ENCODE results near the gene RBM6.
A peak's percentile ranks its signal among the peaks of the same experiment; 100 is the strongest.
"Not testable (repeated sequence)": the region's sequence is repeated elsewhere in the genome, so short reads cannot be mapped to it uniquely, and the experiment has no call there.

Gene RBM6

GRCh38 chr3:49984394-49984793, 44.4 kb downstream of the RBM6 start:
- DNase-seq: no peak

- DNase-seq: peak; percentile 77
Measured at GRCh38 chr3:49992326-49992725, 52.4 kb downstream of the RBM6 start.

- no peak for DNase-seq
Measured at GRCh38 chr3:49994476-49994875, 54.5 kb downstream of the RBM6 start.

GRCh38 chr3:49996016-49996415, 56.1 kb downstream of the RBM6 start:
- DNase-seq: no peak

GRCh38 chr3:49997862-49998261, 57.9 kb downstream of the RBM6 start:
- DNase-seq: no peak

GRCh38 chr3:49998326-49998725, 58.4 kb downstream of the RBM6 start:
- DNase-seq: no peak

GRCh38 chr3:50001511-50001910, 61.6 kb downstream of the RBM6 start:
- no peak for DNase-seq

DNA sequence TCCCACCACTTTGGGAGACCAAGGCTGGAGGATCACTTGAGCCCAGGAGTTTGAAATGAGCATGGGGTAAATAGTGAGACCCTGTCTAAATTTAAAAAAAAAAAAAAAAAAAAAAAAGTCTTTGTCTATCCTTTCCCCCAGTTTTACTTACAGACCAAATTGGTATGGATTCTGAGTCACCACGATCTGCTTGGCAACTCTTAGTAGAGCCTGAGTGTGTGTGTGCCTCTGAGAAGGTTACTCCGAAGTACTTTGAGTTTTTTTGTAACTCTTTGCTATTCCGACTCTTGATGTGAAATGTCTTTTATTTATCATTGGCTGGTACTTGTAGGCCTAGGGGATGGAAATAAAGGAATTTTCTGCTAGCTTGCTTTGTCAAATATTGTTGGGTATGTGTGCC, 63.3 kb downstream of the RBM6 start:
- no peak for DNase-seq

DNA sequence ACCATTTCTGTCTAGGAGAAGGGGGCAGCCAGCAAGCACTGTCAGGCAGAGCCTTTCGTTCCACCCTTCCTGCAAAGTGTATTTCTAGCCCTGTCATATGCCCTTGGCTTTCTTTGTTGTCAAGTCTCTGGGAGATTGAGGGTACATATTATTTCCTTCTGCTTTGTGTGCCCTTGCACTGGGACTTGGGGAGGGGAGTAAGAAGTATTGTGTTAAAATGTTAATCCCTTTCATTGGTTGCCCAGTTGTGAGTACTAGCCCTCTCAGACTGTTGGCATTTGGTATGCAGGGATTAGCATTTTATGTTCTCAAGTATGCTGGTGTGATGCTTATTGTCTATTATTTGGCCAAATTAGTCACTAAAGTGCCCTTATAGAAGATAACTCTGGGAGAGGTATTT, 63.9 kb downstream of the RBM6 start:
- DNase-seq: no peak

DNA sequence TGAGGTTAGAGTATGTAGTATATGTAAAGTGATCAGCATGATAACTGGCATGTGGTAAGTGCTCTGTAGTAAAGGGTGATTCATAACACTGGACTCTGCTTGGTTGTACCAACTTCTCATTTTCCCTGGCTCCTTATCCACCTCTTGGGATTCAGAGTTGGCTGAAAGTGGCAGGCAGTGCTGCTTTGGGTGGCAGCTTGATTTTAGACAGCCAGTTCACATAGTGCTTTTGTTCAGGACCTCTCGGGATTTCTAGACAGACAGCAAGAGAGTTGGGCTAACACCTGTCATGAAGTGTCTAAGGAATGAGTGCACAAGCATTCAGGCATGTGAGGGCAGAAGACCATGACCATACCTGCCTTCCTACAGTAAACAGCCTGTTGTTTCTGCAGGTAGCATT, 69.0 kb downstream of the RBM6 start:
- no peak for DNase-seq

DNA sequence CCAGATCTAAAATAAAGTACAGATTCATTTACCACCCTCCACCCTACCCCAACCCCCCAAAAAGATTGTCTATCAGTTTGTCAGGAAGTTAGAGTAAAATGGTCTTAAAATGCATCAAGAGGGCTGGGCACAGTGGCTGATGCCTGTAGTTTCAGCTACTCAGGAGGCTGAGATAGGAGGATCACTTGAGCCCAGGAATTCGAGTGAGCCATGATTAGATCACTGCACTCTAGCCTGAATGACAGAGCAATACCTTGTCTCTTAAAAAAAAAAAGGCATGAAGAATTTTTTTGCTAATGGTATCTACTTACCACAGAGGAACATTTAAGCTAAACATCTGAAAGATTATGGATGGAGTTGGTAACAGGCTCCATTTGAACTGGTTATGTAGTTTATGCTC, 71.0 kb downstream of the RBM6 start:
- no peak for DNase-seq

DNA sequence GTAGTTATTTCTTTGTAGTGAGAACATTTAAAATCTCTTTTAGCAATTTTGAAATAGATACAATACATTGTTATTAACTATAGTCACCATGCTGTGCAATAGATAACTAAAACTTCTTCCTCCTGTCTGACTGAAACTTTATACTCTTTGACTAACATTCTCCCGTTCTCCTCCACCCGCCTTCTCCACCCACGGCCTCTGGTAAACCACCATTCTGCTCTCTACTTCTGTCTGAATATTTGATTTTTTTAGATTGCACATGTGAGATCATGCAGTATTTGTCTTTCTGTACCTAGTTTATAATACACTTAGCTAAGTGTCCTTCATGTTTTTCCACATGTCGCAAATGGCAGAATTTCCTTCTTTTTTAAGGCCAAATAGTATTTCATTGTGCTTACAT, 76.0 kb downstream of the RBM6 start:
- DNase-seq: no peak

DNA sequence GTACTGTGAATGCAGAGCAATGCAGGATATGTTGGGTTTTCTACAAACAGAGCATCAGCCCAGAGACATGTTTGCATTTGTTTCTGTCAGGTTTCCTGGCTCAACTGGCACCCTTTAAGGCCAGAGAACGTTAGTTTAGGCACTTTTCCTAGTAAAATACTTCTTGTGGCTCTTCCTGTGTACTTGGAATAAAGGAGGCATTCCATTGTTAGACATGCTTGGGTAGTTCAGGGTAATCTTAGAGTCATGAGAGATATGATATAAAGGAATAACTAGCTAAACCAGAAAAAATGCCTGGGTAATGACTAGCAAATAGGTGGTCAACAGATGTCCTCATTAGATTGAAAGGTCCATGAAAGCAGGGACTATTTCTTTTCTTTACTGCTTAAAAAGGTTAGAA, 88.4 kb downstream of the RBM6 start:
- DNase-seq: no peak

GRCh38 chr3:50031201-50031600, 91.3 kb downstream of the RBM6 start:
- not testable (repeated sequence) for DNase-seq

- no peak for DNase-seq
Measured at GRCh38 chr3:50044976-50045375, 105.0 kb downstream of the RBM6 start.

DNA sequence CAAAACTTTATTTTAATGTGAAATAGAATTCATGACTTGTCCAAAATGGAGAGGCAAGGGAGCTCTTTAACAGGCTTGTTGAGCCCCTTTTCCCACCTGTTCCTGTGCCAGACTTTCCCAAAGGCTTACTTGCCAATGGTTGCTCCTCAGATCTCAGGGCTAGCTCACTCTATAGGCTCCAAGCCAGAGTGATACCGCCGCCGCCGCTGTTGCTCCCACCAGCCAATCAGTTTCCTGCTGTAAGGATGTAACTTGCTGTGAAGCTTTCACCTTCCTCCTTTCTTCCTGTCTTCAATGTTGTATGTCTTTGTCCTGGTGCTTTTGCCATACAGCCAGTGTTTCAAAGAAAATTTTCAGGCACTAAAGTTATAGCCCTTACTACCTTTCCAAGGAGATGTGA, 107.5 kb downstream of the RBM6 start:
- DNase-seq: no peak

GRCh38 chr3:50050361-50050760, 110.4 kb downstream of the RBM6 start:
- DNase-seq: peak; percentile 96

DNA sequence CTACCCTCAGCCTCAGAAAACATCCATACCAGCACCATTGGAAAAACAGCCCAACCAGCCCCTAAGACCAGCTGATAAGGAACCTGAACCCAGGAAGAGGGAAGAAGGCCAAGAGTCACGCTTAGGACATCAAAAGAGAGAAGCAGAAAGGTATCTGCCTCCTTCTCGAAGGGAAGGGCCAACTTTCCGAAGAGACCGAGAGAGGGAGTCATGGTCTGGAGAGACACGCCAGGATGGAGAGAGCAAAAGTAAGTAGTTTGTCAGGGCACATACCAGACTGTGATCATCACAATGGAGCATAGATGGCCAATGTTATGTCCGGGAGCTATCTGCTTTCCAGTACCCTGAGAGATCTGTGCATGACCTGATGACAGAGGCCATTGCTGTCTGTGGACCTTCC, 117.8 kb downstream of the RBM6 start:
- no peak for DNase-seq

DNA sequence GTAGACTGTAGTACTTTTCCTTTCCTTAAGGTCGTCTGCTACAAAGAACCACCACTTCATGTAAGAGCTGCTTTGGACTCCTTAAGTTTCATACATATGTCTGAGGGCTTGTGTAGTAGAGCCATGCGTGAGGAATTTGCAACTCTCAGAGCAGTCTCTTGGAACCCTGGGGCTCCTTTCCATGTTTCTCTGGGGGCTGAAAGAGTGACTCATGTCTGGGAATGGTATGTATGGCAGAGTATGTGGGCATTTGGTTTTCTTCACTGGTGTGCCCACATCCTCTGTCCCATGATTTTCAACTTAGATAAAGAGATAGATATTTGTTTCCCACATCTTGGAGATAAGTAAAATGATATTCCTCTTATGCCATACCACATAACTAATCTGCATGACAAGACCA, 128.2 kb downstream of the RBM6 start:
- no peak for DNase-seq

DNA sequence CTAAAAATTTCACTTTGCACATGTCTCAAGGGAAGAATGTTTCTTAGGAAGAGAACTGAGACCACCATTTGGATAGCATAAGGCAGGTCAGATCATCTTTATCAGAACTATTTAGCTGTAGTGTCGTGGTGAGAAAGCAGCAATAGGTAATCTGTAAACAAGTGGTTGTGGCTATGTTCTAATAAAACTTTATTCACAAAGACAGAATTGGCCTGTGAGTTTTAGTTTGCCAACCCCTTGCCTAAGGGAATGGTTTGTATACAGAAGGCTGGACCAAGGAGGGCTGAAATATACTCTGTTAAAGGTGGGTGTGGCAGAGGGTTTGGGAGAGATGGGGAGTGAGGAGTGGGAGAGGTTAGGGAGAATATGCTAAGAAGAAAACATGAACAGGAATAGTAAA, 138.1 kb downstream of the RBM6 start:
- DNase-seq: no peak

DNA sequence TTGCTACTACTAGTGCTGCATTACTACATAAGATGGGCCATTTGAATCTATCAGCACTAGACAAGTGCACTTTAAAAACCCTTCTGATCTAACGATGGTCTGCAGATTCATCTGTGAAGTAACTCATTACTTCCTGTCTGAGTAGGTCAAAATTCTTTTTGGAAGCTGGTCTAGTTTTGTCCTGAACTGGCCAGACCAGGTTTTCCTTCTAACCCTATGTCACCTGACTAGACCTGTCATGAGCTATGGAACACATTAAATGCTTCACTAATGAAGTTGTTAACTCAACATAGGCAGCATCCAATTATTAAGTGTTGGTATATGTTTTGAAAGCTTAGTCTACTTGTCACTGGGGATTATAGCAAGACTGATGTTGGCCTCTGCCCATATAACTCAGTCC, 138.7 kb downstream of the RBM6 start:
- no peak for DNase-seq

DNA sequence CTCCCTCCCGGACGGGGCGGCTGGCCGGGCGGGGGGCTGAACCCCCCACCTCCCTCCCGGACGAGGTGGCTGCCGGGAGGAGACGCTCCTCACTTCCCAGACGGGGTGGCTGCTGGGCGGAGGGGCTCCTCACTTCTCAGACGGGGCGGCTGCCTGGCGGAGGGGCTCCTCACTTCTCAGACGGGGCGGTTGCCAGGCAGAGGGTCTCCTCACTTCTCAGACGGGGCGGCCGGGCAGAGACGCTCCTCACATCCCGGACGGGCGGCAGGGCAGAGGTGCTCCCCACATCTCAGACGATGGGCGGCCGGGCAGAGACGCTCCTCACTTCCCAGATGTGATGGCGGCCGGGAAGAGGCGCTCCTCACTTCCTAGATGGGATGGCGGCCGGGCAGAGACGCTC, 145.0 kb downstream of the RBM6 start:
- DNase-seq: not testable (repeated sequence)

GRCh38 chr3:50088725-50089608, 149.0 kb downstream of the RBM6 start, which contains the start of gene RBM5:
TSS of gene RBM5 (plus strand) at chr3:50088919. CDS start at chr3:50090435, 1,516 bp downstream.
- DNase-seq: peak; percentile 81

GRCh38 chr3:50089609-50089945, 149.6 kb downstream of the RBM6 start:
- DNase-seq: no peak

GRCh38 chr3:50090984-50091383, 151.0 kb downstream of the RBM6 start:
- no peak for DNase-seq

All from NCI-H526 treated with DMSO at 0.1 percent for 48 hours (cell line).